ENCODE measurements around the gene PPFIA2.

Gene PPFIA2

DNA sequence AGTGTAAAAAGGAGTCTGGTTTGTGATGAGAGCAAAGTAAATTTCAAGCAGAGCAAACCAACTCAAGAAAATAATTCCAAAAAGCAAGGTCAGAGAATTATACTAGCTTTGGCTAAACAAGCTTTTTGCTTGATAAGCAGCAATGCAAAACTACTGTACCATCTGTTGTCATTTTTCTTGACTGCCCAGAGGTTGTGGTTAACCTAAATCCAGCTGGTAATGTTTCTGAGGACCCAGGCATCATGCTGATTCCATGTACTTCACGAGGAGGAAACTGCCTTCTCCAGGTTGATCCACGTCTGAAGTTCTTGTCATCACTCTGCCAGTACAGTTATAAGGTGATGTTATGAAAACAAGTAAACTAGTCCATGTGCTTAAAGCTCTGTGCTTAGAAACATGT, 496.1 kb downstream of the PPFIA2 start:
- no peak for DNase-seq (ENCODE audit: low read depth, low spot score)
- H3K9me3 ChIP-seq (ENCODE audit: low read depth, low read length): no peaks in the 10 kb centered on the region
- H3K9ac ChIP-seq (ENCODE audit: insufficient read length): no peak overlapping the region
- no peak overlapping the region for H3K27ac ChIP-seq
- H3K4me3 ChIP-seq: no peak overlapping the region
- TF ChIP-seq EZH2 (IDR thresholded peaks at IDR 0.05) (no peak), POLR2AphosphoS5 (IDR thresholded peaks at IDR 0.05; ENCODE audit: borderline replicate concordance, low read depth, low read length) (no peak), FOXP2 (optimal IDR thresholded peaks at IDR 0.05; ENCODE audit: control extremely low read depth, extremely low read length, insufficient read depth) (no peak)
- H3K36me3 ChIP-seq (ENCODE audit: insufficient read depth, low read length): no peaks in the 10 kb centered on the region

DNA sequence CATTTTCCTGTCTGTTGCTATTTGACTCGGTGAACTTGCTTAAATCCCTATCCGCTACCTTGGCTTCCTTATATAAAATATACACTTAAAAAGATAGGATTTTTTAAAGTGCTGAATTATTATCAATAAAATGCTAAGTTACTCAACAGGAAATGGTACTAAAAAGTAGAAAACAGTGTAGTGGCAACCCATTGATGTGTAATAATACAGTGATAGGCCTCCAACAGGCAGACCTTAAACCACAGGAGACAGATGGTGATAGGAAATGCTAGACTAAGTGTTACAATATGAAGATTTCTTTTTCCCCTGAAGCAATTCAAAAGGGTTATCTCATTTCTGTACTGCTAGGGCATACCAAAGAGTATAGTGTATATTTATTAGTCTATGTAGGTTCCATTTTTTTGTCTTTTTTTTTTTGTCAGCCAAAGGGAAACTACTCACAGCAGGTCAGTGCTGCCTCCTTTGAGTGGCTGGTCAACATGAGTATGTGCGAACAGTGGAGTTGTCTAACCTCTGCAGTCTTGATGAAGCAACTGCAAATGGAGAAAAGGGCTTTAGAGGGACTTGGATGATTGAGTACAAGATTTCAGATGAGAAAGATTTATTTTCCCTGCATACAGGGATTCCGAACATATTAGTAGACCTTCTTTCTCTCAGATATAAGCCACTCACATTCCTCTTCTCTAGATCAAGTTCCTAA, 497.5 kb downstream of the PPFIA2 start:
- H3K9ac ChIP-seq (ENCODE audit: insufficient read length): peak overlapping the region; percentile 14
- no peaks in the 10 kb centered on the region for H3K9me3 ChIP-seq (ENCODE audit: low read depth, low read length)
- TF ChIP-seq POLR2AphosphoS5 (IDR thresholded peaks at IDR 0.05; ENCODE audit: borderline replicate concordance, low read depth, low read length): peak; percentile 74; the same call in 1 of the 2 replicates
- no peak for TF ChIP-seq FOXP2 (optimal IDR thresholded peaks at IDR 0.05; ENCODE audit: control extremely low read depth, extremely low read length, insufficient read depth)
- peak overlapping the region; percentile 65 for H3K4me3 ChIP-seq
- peak overlapping the region; percentile 68; the same call in 1 of the 2 replicates for H3K27ac ChIP-seq
- peak; percentile 96 for DNase-seq (ENCODE audit: low read depth, low spot score)
- H3K36me3 ChIP-seq (ENCODE audit: insufficient read depth, low read length): no peaks in the 10 kb centered on the region

DNA sequence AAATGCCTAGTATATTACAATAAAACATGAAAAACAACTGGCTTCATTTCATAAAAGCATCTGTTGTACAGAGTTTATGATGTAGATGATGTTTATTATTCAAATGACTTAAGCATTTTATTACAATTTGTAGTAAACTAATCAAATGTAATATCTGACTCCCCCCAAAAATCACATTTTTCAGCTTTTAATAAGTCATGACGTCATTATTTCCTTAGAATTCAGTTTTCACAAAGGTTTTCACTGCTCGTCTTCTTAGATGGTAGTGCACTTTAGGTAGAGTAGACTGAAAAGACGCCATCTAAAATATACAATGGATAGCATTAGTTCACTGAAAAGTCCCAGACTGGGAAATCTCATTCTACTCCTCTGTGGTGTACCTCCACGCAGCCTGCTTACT, 499.8 kb downstream of the PPFIA2 start:
- TF ChIP-seq POLR2AphosphoS5 (IDR thresholded peaks at IDR 0.05; ENCODE audit: borderline replicate concordance, low read depth, low read length): no peak
- no peak for TF ChIP-seq EZH2 (IDR thresholded peaks at IDR 0.05)
- no peak for TF ChIP-seq FOXP2 (optimal IDR thresholded peaks at IDR 0.05; ENCODE audit: control extremely low read depth, extremely low read length, insufficient read depth)
- DNase-seq (ENCODE audit: low read depth, low spot score): no peak
- H3K36me3 ChIP-seq (ENCODE audit: insufficient read depth, low read length): no peaks in the 10 kb centered on the region
- H3K9ac ChIP-seq (ENCODE audit: insufficient read length): no peak overlapping the region
- no peak overlapping the region for H3K27ac ChIP-seq
- no peak overlapping the region for H3K4me3 ChIP-seq
- no peaks in the 10 kb centered on the region for H3K9me3 ChIP-seq (ENCODE audit: low read depth, low read length)

DNA sequence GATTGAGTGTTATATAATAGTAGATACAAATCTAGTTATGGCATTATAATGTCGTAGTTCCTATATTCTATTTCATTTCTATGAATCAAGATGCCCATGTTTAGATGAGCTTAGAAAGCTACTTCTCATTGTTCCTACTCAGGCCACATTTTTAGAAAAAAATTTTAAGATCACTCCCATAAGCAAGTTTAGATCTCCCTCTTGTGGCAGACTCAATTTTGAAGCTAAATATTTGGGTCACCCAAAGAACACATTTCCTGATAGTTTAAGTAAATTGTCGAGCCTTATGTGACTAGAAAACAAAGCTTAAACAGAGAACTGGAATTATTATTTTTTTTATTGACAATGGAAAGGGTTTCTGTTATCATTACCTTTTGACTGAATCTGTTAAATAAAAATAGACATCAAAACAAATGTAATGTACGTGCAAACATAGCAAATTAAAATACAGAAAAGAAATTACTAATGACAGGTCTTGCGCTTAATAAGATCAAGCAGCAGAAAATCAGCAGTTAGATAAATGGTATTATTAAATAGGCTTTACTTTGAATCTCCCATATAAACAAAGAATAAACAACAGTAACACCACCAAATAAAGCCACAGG, 501.1 kb downstream of the PPFIA2 start:
- Histone ChIP-seq H3K9me3 (ENCODE audit: low read depth, low read length) (no peaks in the 10 kb centered on the region), H3K4me3 (no peak overlapping the region), H3K9ac (ENCODE audit: insufficient read length) (peak overlapping the region; percentile 42), H3K27ac (no peak overlapping the region), H3K36me3 (ENCODE audit: insufficient read depth, low read length) (no peaks in the 10 kb centered on the region)
- peak; percentile 67 for DNase-seq (ENCODE audit: low read depth, low spot score)
- TF ChIP-seq FOXP2 (optimal IDR thresholded peaks at IDR 0.05; ENCODE audit: control extremely low read depth, extremely low read length, insufficient read depth): no peak
- no peak for TF ChIP-seq EZH2 (IDR thresholded peaks at IDR 0.05)
- TF ChIP-seq POLR2AphosphoS5 (IDR thresholded peaks at IDR 0.05; ENCODE audit: borderline replicate concordance, low read depth, low read length): no peak

DNA sequence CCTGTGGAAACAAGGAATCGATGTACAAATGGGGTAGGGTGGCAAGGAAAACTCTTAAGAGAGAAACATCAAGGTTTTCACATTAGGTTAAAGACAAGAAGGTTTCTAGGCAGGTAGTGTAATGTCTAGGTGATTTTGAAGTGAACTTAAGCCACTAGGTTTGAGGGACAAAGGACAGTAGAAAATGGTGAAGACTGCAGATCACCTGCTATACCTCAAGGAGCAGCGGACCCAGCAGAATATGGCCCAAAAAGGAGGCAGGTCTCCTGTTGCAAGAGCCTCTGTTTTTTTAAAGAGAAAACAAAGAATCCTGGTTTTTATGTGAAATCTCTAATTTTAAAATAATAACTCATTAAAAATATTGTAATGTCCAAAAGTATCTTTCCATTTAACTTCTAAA, 503.2 kb downstream of the PPFIA2 start:
- Histone ChIP-seq H3K9ac (ENCODE audit: insufficient read length) (no peak overlapping the region), H3K27ac (no peak overlapping the region), H3K9me3 (ENCODE audit: low read depth, low read length) (no peaks in the 10 kb centered on the region)

DNA sequence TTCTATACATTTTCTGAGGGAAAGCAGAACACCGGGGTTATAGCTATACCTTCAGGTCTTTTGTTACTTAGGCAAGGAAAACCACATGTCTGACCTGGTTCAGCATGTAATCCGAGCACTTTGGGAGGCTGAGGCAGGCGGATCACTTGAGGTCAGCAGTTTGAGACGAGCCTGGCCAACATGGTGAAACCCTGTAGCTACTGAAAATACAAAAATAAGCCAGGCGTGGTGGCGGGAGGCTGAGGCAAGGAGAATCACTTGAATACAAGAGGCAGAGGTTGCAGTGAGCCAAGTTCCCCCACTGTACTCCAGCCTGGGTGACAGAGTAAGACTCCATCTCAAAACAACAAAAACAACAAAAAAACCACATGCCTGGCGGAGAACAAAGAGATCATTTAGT, 503.7 kb downstream of the PPFIA2 start:
- no peak overlapping the region for H3K27ac ChIP-seq
- no peak overlapping the region for H3K9ac ChIP-seq (ENCODE audit: insufficient read length)

More for the DNA sequence above, 503.2 kb downstream of the PPFIA2 start:
- TF ChIP-seq FOXP2 (optimal IDR thresholded peaks at IDR 0.05; ENCODE audit: control extremely low read depth, extremely low read length, insufficient read depth) (no peak), EZH2 (IDR thresholded peaks at IDR 0.05) (no peak), POLR2AphosphoS5 (IDR thresholded peaks at IDR 0.05; ENCODE audit: borderline replicate concordance, low read depth, low read length) (no peak)
- no peak overlapping the region for H3K4me3 ChIP-seq
- no peak for DNase-seq (ENCODE audit: low read depth, low spot score)
- H3K36me3 ChIP-seq (ENCODE audit: insufficient read depth, low read length): no peaks in the 10 kb centered on the region

DNA sequence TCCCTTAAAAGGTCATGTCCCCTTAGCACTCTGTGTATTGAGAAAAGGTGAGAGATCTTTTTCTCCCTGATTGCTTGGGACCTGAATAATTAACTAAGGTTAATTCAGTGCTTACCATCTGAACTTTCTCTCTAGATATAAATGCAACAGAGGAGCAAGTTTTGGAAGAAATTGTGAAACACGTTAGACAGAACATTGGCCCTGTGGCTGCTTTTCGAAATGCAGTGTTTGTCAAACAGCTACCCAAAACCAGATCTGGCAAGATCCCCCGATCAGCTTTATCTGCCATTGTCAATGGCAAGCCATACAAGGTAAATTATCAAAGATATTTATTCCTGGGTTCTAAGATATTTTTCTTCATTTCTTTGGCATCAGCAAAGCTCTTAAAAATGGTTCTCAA, 505.8 kb downstream of the PPFIA2 start:
- Histone ChIP-seq H3K9me3 (ENCODE audit: low read depth, low read length) (no peaks in the 10 kb centered on the region), H3K27ac (no peak overlapping the region), H3K9ac (ENCODE audit: insufficient read length) (no peak overlapping the region), H3K36me3 (ENCODE audit: insufficient read depth, low read length) (no peaks in the 10 kb centered on the region), H3K4me3 (no peak overlapping the region)
- TF ChIP-seq POLR2AphosphoS5 (IDR thresholded peaks at IDR 0.05; ENCODE audit: borderline replicate concordance, low read depth, low read length) (no peak), FOXP2 (optimal IDR thresholded peaks at IDR 0.05; ENCODE audit: control extremely low read depth, extremely low read length, insufficient read depth) (no peak), EZH2 (IDR thresholded peaks at IDR 0.05) (no peak)
- no peak for DNase-seq (ENCODE audit: low read depth, low spot score)

More for the DNA sequence above, 503.7 kb downstream of the PPFIA2 start:
- Histone ChIP-seq H3K9me3 (ENCODE audit: low read depth, low read length) (no peaks in the 10 kb centered on the region), H3K4me3 (no peak overlapping the region), H3K36me3 (ENCODE audit: insufficient read depth, low read length) (no peaks in the 10 kb centered on the region)
- no peak for DNase-seq (ENCODE audit: low read depth, low spot score)
- TF ChIP-seq POLR2AphosphoS5 (IDR thresholded peaks at IDR 0.05; ENCODE audit: borderline replicate concordance, low read depth, low read length): no peak
- no peak for TF ChIP-seq EZH2 (IDR thresholded peaks at IDR 0.05)

DNA sequence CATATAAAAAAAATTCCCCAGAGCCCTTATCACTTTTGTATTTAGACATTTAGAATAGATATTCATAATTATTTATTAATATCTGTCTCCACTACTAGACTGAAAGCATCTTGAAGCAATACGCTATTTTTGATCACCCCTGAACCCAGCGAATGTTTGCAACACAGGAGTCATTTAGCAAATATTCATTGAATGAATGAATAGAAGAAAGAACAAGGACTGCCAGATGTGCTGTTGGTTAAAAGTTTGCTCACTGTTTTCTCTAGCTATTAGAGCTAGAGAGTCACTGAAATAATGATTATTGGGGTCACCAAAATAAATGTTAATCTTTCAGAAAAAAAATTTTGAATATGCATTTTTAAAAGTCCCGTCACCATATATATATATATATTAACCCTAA, 506.9 kb downstream of the PPFIA2 start:
- no peaks in the 10 kb centered on the region for H3K36me3 ChIP-seq (ENCODE audit: insufficient read depth, low read length)
- H3K4me3 ChIP-seq: no peak overlapping the region
- H3K27ac ChIP-seq: no peak overlapping the region
- H3K9me3 ChIP-seq (ENCODE audit: low read depth, low read length): no peaks in the 10 kb centered on the region
- TF ChIP-seq EZH2 (IDR thresholded peaks at IDR 0.05) (no peak), POLR2AphosphoS5 (IDR thresholded peaks at IDR 0.05; ENCODE audit: borderline replicate concordance, low read depth, low read length) (no peak), FOXP2 (optimal IDR thresholded peaks at IDR 0.05; ENCODE audit: control extremely low read depth, extremely low read length, insufficient read depth) (no peak)
- DNase-seq (ENCODE audit: low read depth, low spot score): no peak
- H3K9ac ChIP-seq (ENCODE audit: insufficient read length): no peak overlapping the region
